ENCODE measurements around the gene GPR17. TPM values are rescaled to one million over a fixed set of nuclear protein-coding genes. Genes with fewer than 3 reads are reported as not detected.
A peak's percentile ranks its signal among the peaks of the same experiment; 100 is the strongest.

Gene GPR17
- total and polyA plus RNA-seq, 9 of the 15 experiments (the other 6 are each of a cell fraction or from before 2014, with no cell fraction given): not detected

DNA sequence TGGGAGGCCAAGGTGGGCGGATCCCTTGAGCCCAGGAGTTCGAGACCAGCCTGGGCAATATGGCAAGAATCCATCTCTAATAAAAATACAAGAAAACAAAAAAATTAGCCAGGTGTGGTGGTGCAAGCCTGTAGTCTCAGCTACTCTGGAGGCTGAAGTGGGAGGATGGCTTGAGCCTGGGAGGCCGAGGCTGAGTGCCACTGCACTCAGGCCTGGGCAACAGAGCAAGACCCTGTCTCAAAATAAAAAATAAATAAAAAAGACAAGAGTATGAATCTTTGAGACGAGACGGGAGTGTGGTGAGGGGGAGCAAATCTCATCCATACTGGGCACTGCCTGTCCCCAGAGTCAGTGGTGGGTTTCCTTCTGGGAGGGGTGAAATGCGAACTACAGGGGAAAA, 12.2 kb downstream of the GPR17 start:
- no peak for TF ChIP-seq PKNOX1 (IDR thresholded peaks at IDR 0.05)
- TF ChIP-seq ZNF121 (CRISPR knock-in tag; conservative IDR thresholded peaks at IDR 0.05): peak; percentile 56
- H4K20me1 ChIP-seq (replicated peaks; ENCODE audit: control insufficient read depth, insufficient read depth, low read length): peaks cover 8% of the 10 kb centered on the region
- no peak overlapping the region for H3K9ac ChIP-seq (ENCODE audit: insufficient read depth in 1 of 2, low read depth in 2 of 2, low read length in 2 of 2)
- CTCF ChIA-PET (ENCODE audit: low intra/inter-chr PET ratio): no interaction called here
- no peaks in the 10 kb centered on the region for H3K9me1 ChIP-seq (ENCODE audit: control insufficient read depth, insufficient read depth, low read length)
- ATAC-seq: no peak
- no peaks in the 10 kb centered on the region; the same call in 1 of the 2 replicates for H3K9me3 ChIP-seq (replicated peaks; ENCODE audit: control insufficient read depth, insufficient read depth, low read depth, low read length)
- no peaks in the 10 kb centered on the region for H3K79me2 ChIP-seq (ENCODE audit: control insufficient read depth, insufficient read depth, low read length)
- no peak for DNase-seq (ENCODE audit: extremely low read depth in 1 of 4, low spot score in 3 of 4)
- H2AFZ ChIP-seq (ENCODE audit: low read depth, low read length): no peak overlapping the region
- POLR2A ChIA-PET: no interaction called here
- FAIRE-seq: peak; percentile 61
- no peaks in the 10 kb centered on the region for H3K36me3 ChIP-seq (ENCODE audit: control insufficient read depth, insufficient read depth, low read length)
- in situ Hi-C loops (cut with MboI): no loop called here
- 15% methylated on average over 6 of the region's 6 CpGs for WGBS (ENCODE audit: insufficient coverage, low coverage, missing lambda C conversion rate)
- H3K4me1 ChIP-seq (replicated peaks in 1 of 2; ENCODE audit: control insufficient read depth in 2 of 2, insufficient read depth in 2 of 2, low read length in 2 of 2): peaks cover 2 to 11% of the 10 kb centered on the region in 2 experiments; a peak in 3 of 5 replicates
- H3K4me3 ChIP-seq: no peak overlapping the region
- intact Hi-C loops (cut with micrococcal nuclease): no loop called here
- no TSS peak for BruUV-seq (replicated peaks)
- no peak overlapping the region for H3K4me2 ChIP-seq (ENCODE audit: insufficient read depth, low read length)
- H3K27ac ChIP-seq (ENCODE audit: extremely low read depth, low read depth, low read length): no peak overlapping the region
- peaks cover 36 to 69% of the 10 kb centered on the region in 2 experiments for H3K27me3 ChIP-seq (ENCODE audit: control insufficient read depth in 2 of 2, insufficient read depth in 2 of 2, low read length in 2 of 2)

DNA sequence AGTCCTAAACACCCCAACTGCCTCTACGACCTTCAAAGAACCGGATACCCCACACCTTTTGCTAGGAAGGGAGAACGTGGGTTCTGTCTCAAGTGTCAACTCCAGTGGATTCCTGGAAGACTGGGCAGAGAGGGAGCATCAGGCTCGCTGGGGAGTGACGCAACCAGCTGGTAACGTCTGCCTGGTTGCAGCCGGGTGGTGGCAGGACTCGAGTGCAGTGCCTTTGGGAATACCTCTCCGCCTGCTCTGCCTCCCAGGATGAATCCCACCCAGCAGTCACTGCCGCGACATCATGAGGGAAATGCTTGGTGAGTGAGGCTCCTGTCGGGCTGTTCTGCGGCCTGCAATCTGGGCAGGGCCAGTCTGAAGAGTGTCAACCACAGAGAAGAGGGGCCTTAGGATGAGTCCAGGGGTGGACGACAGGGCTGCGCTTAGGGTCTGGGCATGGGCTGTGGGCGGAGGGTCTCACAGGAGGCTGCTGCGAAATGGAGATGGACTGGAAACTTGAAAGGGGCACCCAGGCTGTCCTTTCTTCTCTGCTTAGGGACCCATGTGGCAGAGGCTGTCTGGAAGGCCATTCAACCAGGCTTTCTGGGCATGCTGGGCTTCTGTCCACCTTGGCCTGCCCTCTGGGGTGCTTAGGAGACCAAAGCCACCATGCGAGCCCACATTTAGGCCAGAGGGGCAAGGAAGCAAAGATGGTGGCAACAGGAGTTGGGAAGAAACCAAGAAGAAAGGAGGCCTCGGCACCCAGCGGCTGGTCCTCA, 12.9 kb downstream of the GPR17 start:
- Histone ChIP-seq H3K36me3 (ENCODE audit: control insufficient read depth, insufficient read depth, low read length) (no peaks in the 10 kb centered on the region), H3K79me2 (ENCODE audit: control insufficient read depth, insufficient read depth, low read length) (no peaks in the 10 kb centered on the region), H4K20me1 (replicated peaks; ENCODE audit: control insufficient read depth, insufficient read depth, low read length) (peaks cover 5% of the 10 kb centered on the region), H3K9me3 (replicated peaks; ENCODE audit: control insufficient read depth, insufficient read depth, low read depth, low read length) (no peaks in the 10 kb centered on the region; the same call in 1 of the 2 replicates), H3K9ac (ENCODE audit: insufficient read depth in 1 of 2, low read depth in 2 of 2, low read length in 2 of 2) (no peak overlapping the region), H2AFZ (ENCODE audit: low read depth, low read length) (no peak overlapping the region), H3K9me1 (ENCODE audit: control insufficient read depth, insufficient read depth, low read length) (no peaks in the 10 kb centered on the region), H3K4me3 (no peak overlapping the region), H3K4me1 (replicated peaks in 1 of 2; ENCODE audit: control insufficient read depth in 2 of 2, insufficient read depth in 2 of 2, low read length in 2 of 2) (peaks cover 2 to 12% of the 10 kb centered on the region in 2 experiments; a peak in 3 of 5 replicates), H3K4me2 (ENCODE audit: insufficient read depth, low read length) (no peak overlapping the region), H3K27ac (ENCODE audit: extremely low read depth, low read depth, low read length) (no peak overlapping the region), H3K27me3 (ENCODE audit: control insufficient read depth in 2 of 2, insufficient read depth in 2 of 2, low read length in 2 of 2) (peaks cover 39 to 69% of the 10 kb centered on the region in 2 experiments)
- 27% methylated on average over 17 of the region's 20 CpGs for WGBS (ENCODE audit: insufficient coverage, low coverage, missing lambda C conversion rate)
- TF ChIP-seq, protein P1, sequence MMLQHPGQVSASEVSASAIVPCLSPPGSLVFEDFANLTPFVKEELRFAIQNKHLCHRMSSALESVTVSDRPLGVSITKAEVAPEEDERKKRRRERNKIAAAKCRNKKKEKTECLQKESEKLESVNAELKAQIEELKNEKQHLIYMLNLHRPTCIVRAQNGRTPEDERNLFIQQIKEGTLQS (IDR thresholded peaks at IDR 0.05): 0 out of 2 replicates have a peak, but pooled peaks have one; percentile 31
- TF ChIP-seq, protein P1 (CRISPR knock-in tag; conservative IDR thresholded peaks at IDR 0.05): no peak
- TF ChIP-seq PTTG1 (tag; IDR thresholded peaks at IDR 0.05; ENCODE audit: low read depth): no peak
- no peak for TF ChIP-seq TGIF2 (CRISPR knock-in tag; IDR thresholded peaks at IDR 0.05)
- TF ChIP-seq CEBPG (CRISPR knock-in tag; IDR thresholded peaks at IDR 0.05): 0 out of 2 replicates have a peak, but pooled peaks have one; percentile 27
- peak in 1 of 2 experiments; percentile 45; a peak in 1 of 4 replicates for TF ChIP-seq CEBPG (tag; conservative IDR thresholded peaks at IDR 0.05 in 1 of 2, IDR thresholded peaks at IDR 0.05 in 1 of 2)
- no peak for TF ChIP-seq RHOXF2B (CRISPR knock-in tag; conservative IDR thresholded peaks at IDR 0.05)
- BruUV-seq (replicated peaks): no TSS peak
- DNase-seq (ENCODE audit: extremely low read depth in 1 of 4, low spot score in 3 of 4): no peak
- ChIA-PET CTCF (ENCODE audit: low intra/inter-chr PET ratio) (no interaction called here), POLR2A (no interaction called here)
- intact Hi-C loops (cut with micrococcal nuclease) (no loop called here), in situ Hi-C loops (cut with MboI) (no loop called here)
- no peak for ATAC-seq
- no peak for FAIRE-seq

All from K562 (cell line).